ENCODE data around the gene PRPF18. TPM values are rescaled to one million over a fixed set of nuclear protein-coding genes. Genes with fewer than 3 reads are reported as not detected.

Gene PRPF18
- total RNA-seq, 1 experiment from 2014 or later, result 21.3 TPM

- no peak for DNase-seq
- Mint-ChIP-seq H3K27ac (ENCODE audit: unreplicated experiment) (no peak overlapping the region), H3K4me1 (ENCODE audit: low read depth, unreplicated experiment) (no peaks in the 10 kb centered on the region), H3K36me3 (ENCODE audit: insufficient read depth, unreplicated experiment) (no peaks in the 10 kb centered on the region), H3K4me3 (ENCODE audit: low read depth, unreplicated experiment) (no peak overlapping the region), H3K27me3 (ENCODE audit: unreplicated experiment) (no peaks in the 10 kb centered on the region), H3K9me3 (ENCODE audit: low read depth, unreplicated experiment) (peaks cover 10% of the 10 kb centered on the region)
- TF ChIP-seq CTCF (IDR thresholded peaks at IDR 0.05; ENCODE audit: unreplicated experiment), result no peak
- intact Hi-C loops (cut with micrococcal nuclease; ENCODE audit: unreplicated experiment), result no loop called here
- CTCF ChIA-PET, result interaction anchor here (0.6 to 0.8 kb wide), 2 partner anchors 17 to 88 kb away, joined by 3 read pairs; no protein-coding TSS in a partner anchor
- BruUV-seq (replicated peaks), result no TSS peak
Observed at GRCh38 chr10:13637303-13637856, 50.6 kb downstream of the PRPF18 start.

GRCh38 chr10:13637894-13638293, 51.1 kb downstream of the PRPF18 start:
- Mint-ChIP-seq H3K36me3 (ENCODE audit: insufficient read depth, unreplicated experiment) (no peaks in the 10 kb centered on the region), H3K4me3 (ENCODE audit: low read depth, unreplicated experiment) (no peak overlapping the region), H3K4me1 (ENCODE audit: low read depth, unreplicated experiment) (no peaks in the 10 kb centered on the region), H3K27me3 (ENCODE audit: unreplicated experiment) (no peaks in the 10 kb centered on the region), H3K9me3 (ENCODE audit: low read depth, unreplicated experiment) (peaks cover 12% of the 10 kb centered on the region), H3K27ac (ENCODE audit: unreplicated experiment) (no peak overlapping the region)
- BruUV-seq (replicated peaks), result no TSS peak
- CTCF ChIA-PET, result interaction anchor here (0.6 to 0.8 kb wide), 2 partner anchors 18 to 87 kb away, joined by 3 read pairs; no protein-coding TSS in a partner anchor
- no peak for TF ChIP-seq CTCF (IDR thresholded peaks at IDR 0.05; ENCODE audit: unreplicated experiment)
- intact Hi-C loops (cut with micrococcal nuclease; ENCODE audit: unreplicated experiment), result no loop called here
- no peak for DNase-seq

GRCh38 chr10:13642293-13642692, 55.5 kb downstream of the PRPF18 start:
- no peaks in the 10 kb centered on the region for H3K27me3 Mint-ChIP-seq (ENCODE audit: unreplicated experiment)
- peaks cover 14% of the 10 kb centered on the region for H3K9me3 Mint-ChIP-seq (ENCODE audit: low read depth, unreplicated experiment)
- BruUV-seq (replicated peaks), result no TSS peak
- CTCF ChIA-PET, result interaction anchor here (0.8 kb wide), 1 partner anchor 174 kb away, joined by 4 read pairs; no protein-coding TSS in a partner anchor
- no peaks in the 10 kb centered on the region for H3K4me1 Mint-ChIP-seq (ENCODE audit: low read depth, unreplicated experiment)
- intact Hi-C loops (cut with micrococcal nuclease; ENCODE audit: unreplicated experiment), result no loop called here
- TF ChIP-seq CTCF (IDR thresholded peaks at IDR 0.05; ENCODE audit: unreplicated experiment), result no peak
- H3K36me3 Mint-ChIP-seq (ENCODE audit: insufficient read depth, unreplicated experiment), result no peaks in the 10 kb centered on the region
- no peak for DNase-seq
- H3K27ac Mint-ChIP-seq (ENCODE audit: unreplicated experiment), result no peak overlapping the region
- no peak overlapping the region for H3K4me3 Mint-ChIP-seq (ENCODE audit: low read depth, unreplicated experiment)

GRCh38 chr10:13643016-13643415, 56.3 kb downstream of the PRPF18 start:
- H3K36me3 Mint-ChIP-seq (ENCODE audit: insufficient read depth, unreplicated experiment), result no peaks in the 10 kb centered on the region
- CTCF ChIA-PET, result no interaction called here
- H3K4me1 Mint-ChIP-seq (ENCODE audit: low read depth, unreplicated experiment), result no peaks in the 10 kb centered on the region
- intact Hi-C loops (cut with micrococcal nuclease; ENCODE audit: unreplicated experiment), result no loop called here
- no peak overlapping the region for H3K27ac Mint-ChIP-seq (ENCODE audit: unreplicated experiment)
- peaks cover 14% of the 10 kb centered on the region for H3K9me3 Mint-ChIP-seq (ENCODE audit: low read depth, unreplicated experiment)
- no peak for DNase-seq
- no peaks in the 10 kb centered on the region for H3K27me3 Mint-ChIP-seq (ENCODE audit: unreplicated experiment)
- H3K4me3 Mint-ChIP-seq (ENCODE audit: low read depth, unreplicated experiment), result no peak overlapping the region
- no peak for TF ChIP-seq CTCF (IDR thresholded peaks at IDR 0.05; ENCODE audit: unreplicated experiment)
- BruUV-seq (replicated peaks), result no TSS peak

All from Calu3 (cell line).